SH-SY5Y (cell line): ENCODE measurements around the gene AXIN1.

Experiments used
- GATA2 ChIP-seq: IDR thresholded peaks from 2 replicates; pipeline ENCODE4 v1.6.1; 2011; ENCODE audit warnings: mild to moderate bottlenecking, low read depth, low read length
- GATA3 ChIP-seq: IDR thresholded peaks from 2 replicates; pipeline ENCODE4 v1.6.1; 2011; ENCODE audit warnings: low read depth, mild to moderate bottlenecking, low read length, moderate library complexity

AXIN1 gene

DNA sequence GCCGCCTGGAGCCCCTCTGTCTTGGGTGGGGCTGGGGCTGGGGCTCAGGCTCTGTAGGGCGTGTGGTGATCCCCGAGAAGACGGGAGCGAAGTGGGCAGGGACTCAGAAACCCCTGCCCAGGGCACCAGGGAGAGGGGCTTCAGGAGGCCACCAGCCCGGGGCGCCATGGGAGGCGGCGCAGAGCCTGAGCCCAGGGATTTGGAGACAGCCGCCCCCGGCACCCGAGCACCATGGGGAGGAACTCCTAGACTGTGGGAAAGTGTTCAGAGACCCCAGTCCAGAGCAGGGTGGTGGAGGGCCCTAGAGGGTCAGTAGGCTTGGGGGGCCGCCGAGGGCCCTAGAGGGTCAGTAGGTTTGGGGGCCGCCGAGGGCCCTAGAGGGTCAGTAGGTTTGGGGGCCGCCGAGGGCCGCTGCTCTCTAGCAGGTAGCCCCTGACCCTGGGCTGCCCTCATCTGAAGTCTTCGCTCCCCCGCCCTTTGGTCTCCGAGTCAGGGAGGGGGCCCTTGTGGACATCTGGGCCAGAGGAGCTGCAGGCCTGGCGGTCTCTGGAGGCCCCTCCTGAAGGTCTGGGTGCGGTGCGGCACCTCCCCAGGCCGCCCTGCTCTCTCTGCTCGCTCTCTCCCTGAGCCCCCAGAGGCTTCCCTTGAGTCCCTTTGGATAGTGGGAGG lies 71.4 kb downstream of the AXIN1 start:
- TF ChIP-seq GATA2: no peak
- no peak for TF ChIP-seq GATA3

DNA sequence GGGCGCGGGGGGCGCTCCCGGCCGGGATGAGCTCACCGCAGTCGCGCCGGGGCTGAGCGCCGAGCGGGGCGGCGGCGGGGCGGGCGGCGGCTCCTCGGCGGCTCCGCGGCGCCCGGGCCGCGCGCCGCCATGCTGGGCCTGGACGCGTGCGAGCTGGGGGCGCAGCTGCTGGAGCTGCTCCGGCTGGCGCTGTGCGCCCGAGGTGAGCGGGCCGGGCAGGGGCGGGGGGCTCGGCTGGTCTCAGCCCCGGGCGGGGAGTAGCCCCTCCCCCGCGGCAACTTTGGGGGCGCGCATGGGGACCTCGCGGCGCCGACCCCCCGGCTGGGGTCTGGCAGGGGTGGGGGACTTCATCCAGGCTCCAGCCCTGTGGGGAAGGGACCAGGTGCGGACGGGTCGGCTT lies 72.0 kb downstream of the AXIN1 start, which contains the start of gene ARHGDIG:
Gene ARHGDIG (plus strand): TSS at position 40 of the 400 bp plus-strand sequence. CDS start 90 bp downstream, at position 130.
- TF ChIP-seq GATA3 (no peak), GATA2 (no peak)

DNA sequence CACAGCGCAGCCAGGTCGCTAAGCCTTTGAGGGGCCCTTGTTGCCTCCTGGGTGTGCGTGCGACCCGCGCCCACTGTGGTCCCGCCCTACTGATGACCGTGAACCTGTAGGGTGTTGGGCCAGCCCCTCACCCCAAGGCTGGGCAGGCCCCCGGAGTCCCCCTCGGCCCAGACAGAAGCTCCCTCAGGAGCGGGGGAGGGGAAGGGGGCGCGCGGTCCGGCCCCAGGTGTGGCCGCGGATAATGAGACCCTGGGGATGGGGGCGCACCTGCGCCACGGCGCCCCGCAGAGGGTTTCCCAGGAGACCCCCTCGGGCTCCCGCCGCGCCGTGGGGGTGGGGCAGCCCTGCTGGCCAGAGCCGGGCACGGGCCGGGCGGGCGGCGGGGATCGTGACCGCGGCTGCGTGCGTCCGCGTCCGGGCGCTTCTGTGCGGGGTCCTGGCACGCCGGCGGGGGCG lies 72.5 kb downstream of the AXIN1 start:
- TF ChIP-seq GATA3 (no peak), GATA2 (no peak)

DNA sequence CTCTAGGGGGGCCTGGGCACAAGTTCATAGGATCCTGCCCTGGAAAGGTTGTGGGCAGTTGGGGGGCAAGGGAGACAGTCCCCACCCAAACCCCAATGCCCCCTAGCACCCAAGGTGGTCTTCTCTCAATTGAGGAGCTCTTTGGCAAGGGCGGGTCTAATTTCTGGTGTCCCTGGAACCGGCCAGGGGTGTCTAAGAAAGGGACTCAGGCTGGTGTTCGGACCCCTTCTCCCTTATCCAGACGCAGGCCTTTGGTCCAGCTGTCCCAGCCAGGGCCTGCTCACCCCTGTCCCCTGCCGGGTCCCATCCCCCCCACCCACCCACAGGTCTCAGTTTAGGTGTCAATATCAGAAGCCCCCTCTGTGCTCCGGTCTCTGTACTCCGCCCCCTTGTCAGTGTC lies 73.0 kb downstream of the AXIN1 start:
- TF ChIP-seq GATA2 (no peak), GATA3 (no peak)

DNA sequence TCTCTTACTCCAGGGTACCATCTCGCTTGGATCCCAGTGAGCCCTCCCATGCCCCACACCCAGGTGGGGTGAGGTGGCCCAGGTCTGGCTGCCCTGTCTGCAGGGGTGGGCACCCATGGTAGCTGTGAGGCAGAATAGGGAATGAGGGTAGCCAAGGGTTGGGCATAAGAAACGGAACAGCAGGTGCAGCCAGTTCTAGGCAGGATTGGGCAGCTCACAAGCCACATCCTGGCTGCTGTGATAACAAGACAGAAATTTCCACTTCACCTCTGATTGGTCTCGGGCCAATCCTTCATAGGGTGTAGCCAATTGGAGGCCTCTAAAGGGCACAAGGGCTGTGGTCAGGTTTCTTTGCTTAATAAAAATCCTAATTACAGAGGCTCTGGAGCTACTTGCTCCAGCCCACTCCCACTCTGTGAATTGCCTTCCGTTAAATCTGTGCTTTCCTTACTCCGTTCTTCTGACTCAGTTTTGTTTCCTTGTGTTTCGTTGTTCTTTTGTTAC lies 73.6 kb downstream of the AXIN1 start:
- TF ChIP-seq GATA2 (no peak), GATA3 (no peak)

DNA sequence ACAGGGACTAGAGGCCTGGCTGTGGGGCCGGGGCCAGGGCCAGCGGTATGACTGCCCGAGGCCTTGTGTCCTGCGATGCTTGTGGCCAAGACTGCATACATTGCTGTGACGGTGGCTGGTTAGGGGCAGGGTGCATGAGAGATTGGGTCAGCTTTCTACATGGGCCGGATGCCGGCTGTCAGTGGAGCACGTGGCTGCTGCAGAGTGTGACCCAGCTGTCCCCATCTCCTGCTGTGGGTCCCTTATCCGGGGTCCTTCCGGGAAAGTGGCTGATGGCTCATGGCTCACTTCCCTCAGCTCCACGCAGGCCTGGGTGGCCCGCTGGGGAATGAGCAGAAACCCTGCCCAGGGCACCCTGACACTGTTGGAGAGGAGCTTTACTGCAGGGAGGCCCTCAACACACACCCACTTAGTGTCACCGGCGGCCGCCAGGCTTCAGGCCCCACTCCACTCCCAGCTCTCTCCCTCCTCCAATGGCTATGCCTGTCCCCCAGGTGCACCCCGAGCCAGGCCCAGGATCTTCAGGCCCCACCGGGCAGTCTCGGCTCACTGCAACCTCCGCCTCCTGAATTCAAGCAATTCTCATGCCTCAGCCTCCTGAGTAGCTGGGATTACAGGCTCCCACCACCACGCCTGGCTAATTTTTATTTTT lies 76.0 kb downstream of the AXIN1 start:
- no peak for TF ChIP-seq GATA3
- no peak for TF ChIP-seq GATA2

DNA sequence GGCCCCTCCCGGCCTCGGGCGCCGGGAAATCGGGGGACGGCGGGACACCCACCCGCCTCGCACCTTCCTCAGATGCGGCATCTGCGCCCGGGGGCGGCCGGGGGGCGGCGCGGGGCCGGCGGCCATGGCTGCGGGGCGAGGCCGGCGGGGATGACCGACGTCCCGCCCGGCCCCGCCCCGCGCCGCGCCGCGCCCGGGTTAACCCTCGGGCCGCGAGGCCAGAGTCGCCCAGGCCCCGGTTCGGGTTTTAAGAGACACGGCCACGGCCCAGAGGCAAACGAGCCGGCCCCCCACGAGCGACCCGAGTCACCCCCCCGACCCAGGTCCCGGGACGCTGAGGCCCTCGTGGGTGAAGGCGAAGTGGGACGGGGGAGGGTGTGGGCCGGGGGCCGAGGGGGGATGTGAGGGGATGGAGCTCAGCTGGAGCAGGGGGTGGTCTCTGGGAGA lies 76.7 kb downstream of the AXIN1 start, which contains the start of gene RGS11:
Gene RGS11 (minus strand): TSS at position 159 of the 447 bp plus-strand sequence. CDS start 33 bp downstream, at position 126.
- TF ChIP-seq GATA3 (no peak), GATA2 (no peak)

DNA sequence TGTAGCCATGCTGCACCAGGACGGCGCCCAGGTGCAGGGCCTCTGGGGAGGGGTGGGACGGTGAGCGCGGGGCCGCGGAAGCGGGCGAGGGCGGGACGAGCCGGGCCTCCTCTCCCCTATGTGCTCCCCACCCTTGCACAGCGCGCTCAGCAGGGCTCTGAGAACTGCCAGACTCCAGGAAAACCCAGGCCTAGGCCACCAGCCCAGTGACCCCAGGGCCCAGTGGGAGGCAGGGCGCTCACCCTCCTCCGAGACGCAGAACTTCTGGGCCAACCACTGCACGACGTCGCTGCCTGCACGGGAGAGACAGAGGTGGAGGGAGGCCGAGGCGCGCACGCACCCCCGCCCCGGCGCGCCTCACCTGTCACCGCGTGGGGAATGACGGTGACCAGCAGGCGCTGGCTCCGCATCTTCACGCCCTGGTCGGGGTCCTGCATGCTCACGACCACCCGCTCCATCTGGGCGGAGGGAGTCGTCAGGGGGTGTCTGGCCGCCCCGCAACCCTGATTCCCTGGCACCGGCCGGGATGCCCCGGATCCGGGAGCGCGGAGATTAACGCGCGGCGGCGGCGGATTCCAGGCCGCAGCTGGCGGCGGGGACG lies 77.4 kb downstream of the AXIN1 start:
- TF ChIP-seq GATA3 (no peak), GATA2 (no peak)

DNA sequence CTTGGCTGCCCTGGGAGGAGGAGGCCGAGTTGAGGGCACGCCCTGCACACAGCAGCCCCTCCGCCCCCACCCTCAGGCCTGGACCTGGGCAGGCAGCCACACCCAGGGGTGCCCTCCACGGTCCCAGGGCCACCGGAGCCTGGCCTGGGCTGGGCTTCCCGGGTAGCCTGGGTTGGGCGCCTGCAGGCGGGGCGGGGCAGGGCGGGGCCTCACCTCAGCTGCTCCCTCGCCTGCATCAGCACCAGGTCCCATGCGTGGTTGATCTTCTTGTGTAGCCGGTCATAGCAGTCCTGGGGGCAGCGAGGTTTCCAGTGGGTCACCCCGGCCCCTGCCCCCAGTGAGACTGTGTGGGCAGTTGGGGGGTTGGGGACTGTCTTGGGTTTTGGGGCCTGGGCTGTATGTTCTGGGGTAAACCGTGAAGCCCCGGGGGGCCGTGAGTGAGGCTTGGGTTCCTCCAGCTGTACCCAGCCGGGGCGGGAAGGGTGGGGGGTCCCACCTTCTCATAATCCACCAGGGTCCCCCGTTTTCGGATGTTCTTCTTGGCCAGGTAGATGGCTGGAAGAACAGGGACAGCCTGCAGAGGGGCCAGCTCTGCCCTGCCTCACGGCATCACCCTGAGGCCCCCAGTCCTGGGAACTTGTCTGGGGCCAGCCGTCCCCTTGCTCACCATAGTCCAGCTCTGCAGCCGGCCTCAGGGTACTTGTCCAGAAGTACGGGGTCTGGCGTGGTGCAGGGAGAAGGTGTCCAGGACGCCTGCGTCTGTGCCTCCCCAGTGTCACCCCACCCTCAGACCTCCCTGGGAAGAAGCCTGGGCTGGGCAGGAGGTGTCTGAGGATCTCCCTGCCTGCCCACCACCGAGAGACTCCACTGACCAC lies 78.7 kb downstream of the AXIN1 start:
- TF ChIP-seq GATA3: no peak
- no peak for TF ChIP-seq GATA2

DNA sequence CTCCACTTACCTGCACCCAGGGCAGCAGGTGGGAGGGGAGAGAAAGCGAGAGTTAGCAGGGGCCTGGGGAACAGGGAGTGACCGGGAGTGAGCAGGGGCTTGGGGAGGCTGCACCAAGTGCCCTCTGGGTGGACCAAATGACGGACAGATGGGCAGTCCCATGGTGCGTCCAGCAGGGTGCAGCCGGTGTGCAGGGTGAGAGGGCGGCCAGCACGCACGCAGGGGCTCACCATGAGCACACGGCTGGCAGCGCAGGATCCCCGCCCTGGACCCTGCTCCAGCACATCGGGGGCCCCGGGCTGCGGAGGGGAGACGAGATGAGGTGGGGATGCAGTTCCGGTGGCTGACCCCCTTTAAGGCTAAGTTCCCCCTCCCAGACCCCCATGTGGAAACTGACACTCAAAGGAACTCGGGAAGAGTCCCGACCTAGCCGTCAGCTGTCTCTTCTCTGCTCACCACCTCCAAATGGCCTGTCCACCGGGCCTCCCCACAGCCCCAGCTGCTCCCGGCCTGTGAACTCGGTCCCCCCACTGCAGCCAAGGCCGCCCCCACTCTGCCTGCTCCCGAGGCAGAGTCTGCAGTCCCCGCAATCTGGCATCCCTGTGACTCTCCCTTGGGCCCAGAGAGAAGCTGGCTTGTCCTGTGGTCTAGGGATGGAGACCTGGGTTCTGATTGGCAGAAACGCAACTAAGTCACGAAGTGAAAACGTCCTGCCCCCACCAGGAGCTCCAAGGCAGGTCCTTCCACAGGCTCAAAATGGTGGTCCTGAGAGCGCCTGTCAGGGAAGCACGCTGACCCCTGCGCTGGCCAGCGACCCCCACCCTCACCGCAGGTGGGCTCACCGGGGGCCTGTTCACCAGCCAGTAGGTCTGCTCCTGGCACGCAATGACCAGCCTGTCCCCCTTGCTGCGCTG lies 79.6 kb downstream of the AXIN1 start:
- no peak for TF ChIP-seq GATA2
- no peak for TF ChIP-seq GATA3

DNA sequence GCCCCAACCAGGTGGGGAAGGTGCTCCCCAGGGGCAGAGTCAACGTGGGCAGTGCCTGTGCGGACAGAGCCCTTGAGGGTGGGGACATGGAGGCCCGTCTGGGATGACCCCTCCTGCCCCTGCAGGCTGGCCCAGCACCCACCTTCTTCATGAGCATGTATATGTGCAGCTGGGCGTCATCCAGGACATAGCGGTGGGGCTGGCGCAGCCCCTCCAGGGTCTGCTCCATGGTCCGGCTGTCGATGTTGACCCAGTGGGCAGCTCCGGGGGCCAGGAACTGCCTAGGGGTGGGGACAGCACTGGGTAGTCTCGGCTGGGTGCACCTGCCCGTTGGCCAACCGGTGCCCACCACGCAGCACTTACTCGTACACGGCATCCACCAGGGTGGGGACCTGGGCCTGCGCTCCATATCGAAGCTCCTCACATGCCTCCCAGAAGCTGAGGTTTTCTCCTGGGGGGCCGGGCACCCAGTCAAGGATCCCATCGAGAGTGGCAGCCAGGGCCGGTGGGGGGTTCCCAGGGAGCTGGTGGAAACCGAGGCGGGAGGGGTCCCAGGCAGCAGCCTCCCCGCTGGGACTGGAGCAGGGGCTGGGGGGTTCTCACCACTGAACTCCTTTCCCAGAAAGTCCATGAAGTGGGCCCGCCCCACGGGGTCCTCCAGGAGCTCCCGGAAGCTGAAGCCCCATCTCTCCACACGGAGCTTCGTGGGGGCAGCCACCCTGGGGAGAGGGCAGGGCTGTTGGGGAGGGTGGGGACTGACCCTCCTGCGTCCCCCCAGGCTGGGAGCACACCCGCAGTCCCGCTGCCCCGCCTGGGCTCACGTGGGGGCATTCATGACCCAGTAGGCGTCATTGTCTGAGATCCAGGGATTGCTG lies 81.9 kb downstream of the AXIN1 start:
- no peak for TF ChIP-seq GATA3
- TF ChIP-seq GATA2: no peak

DNA sequence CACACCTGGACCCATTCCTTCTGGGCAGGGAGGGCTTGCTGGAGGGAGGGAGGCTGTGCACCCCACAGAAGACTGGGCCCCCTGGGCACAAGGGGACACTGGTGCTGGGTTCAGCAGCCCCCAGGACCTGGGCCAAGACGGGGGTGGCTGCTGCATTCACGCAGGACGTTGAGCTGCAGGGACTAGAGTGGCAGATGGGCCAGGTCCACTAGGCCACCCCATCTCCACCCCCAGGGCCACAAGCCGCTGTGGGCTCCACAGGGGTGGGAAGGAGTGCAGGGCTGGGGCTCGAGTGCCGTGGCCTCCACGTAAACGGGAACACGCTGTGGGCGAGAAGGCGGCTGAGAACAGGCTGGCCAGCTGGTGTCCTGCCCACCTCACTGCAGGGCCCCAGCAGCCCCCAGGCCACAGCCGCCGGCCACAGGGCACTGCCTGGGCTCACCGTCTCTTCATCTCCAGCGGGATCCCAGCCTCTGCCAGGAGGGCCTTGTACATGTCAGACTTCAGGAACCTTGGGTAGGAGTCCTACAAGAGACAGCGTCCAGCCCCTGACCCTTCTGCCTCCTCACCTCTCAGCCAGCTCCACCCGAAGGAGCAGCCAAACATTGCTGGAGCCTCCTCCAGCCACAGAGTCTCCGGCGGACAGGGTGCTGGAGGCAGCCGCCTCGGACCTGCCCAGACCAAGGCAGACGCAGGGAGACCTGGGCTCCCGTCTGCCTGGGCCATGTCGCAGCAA lies 83.3 kb downstream of the AXIN1 start:
- TF ChIP-seq GATA2 (no peak), GATA3 (no peak)
